ENCODE results near the gene ACRBP.

ACRBP gene

GRCh38 chr12:6635856-6636531 lies 11.2 kb downstream of the ACRBP start, which contains the start of gene LPAR5:
Gene LPAR5 (minus strand): TSS chr12:6635959. CDS start chr12:6621248, 14,711 bp downstream.
- H3F3A ChIP-seq (ENCODE audit: control insufficient read depth, insufficient read depth), result peaks cover 11% of the 10 kb centered on the region
- TF ChIP-seq, protein P1, sequence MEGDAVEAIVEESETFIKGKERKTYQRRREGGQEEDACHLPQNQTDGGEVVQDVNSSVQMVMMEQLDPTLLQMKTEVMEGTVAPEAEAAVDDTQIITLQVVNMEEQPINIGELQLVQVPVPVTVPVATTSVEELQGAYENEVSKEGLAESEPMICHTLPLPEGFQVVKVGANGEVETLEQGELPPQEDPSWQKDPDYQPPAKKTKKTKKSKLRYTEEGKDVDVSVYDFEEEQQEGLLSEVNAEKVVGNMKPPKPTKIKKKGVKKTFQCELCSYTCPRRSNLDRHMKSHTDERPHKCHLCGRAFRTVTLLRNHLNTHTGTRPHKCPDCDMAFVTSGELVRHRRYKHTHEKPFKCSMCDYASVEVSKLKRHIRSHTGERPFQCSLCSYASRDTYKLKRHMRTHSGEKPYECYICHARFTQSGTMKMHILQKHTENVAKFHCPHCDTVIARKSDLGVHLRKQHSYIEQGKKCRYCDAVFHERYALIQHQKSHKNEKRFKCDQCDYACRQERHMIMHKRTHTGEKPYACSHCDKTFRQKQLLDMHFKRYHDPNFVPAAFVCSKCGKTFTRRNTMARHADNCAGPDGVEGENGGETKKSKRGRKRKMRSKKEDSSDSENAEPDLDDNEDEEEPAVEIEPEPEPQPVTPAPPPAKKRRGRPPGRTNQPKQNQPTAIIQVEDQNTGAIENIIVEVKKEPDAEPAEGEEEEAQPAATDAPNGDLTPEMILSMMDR (IDR thresholded peaks at IDR 0.05; ENCODE audit: low read depth, low read length, poor library complexity, severe bottlenecking), result no peak
- TF ChIP-seq EZH2phosphoT487 (IDR thresholded peaks at IDR 0.05; ENCODE audit: borderline replicate concordance, low read length), result no peak
- peak within 1 kb of the TSS; percentile 98 for H3K4me2 ChIP-seq (ENCODE audit: low read length)
- peak within 1 kb of the TSS; percentile 76 for H3K4me3 ChIP-seq (ENCODE audit: low read length)
- peak within 1 kb of the TSS; percentile 95 for H3K27ac ChIP-seq (ENCODE audit: low read depth, low read length)
- H3K4me1 ChIP-seq (ENCODE audit: control insufficient read depth, low read length), result peaks cover 86% of the 10 kb centered on the region
- peaks cover 44% of the 10 kb centered on the region for H3K79me2 ChIP-seq (ENCODE audit: control insufficient read depth, low read length)
- no peaks in the 10 kb centered on the region for H4K20me1 ChIP-seq (ENCODE audit: control insufficient read depth, insufficient read depth, low read depth, low read length)
- H3K27me3 ChIP-seq (ENCODE audit: control insufficient read depth, low read length), result no peaks in the 10 kb centered on the region
- no peaks in the 10 kb centered on the region for H3K9me2 ChIP-seq (replicated peaks; ENCODE audit: control insufficient read depth, low read length)
- peaks cover 13% of the 10 kb centered on the region for H3K36me3 ChIP-seq (ENCODE audit: control insufficient read depth, low read length)
- H3K9me3 ChIP-seq (ENCODE audit: control insufficient read depth, insufficient read depth, low read length), result no peaks in the 10 kb centered on the region

- H3K27me3 ChIP-seq (ENCODE audit: control insufficient read depth, low read length), result no peaks in the 10 kb centered on the region
- peaks cover 11% of the 10 kb centered on the region for H3F3A ChIP-seq (ENCODE audit: control insufficient read depth, insufficient read depth)
- peaks cover 18% of the 10 kb centered on the region for H3K36me3 ChIP-seq (ENCODE audit: control insufficient read depth, low read length)
- H3K4me3 ChIP-seq (ENCODE audit: low read length), result peak overlapping the region; percentile 76
- peak overlapping the region; percentile 98 for H3K4me2 ChIP-seq (ENCODE audit: low read length)
- no peaks in the 10 kb centered on the region for H3K9me3 ChIP-seq (ENCODE audit: control insufficient read depth, insufficient read depth, low read length)
- H3K9me2 ChIP-seq (replicated peaks; ENCODE audit: control insufficient read depth, low read length), result no peaks in the 10 kb centered on the region
- H3K27ac ChIP-seq (ENCODE audit: low read depth, low read length), result peak overlapping the region; percentile 95
- TF ChIP-seq, protein P1 (IDR thresholded peaks at IDR 0.05; ENCODE audit: low read depth, low read length, poor library complexity, severe bottlenecking), result no peak
- TF ChIP-seq EZH2phosphoT487 (IDR thresholded peaks at IDR 0.05; ENCODE audit: borderline replicate concordance, low read length), result no peak
- peaks cover 49% of the 10 kb centered on the region for H3K79me2 ChIP-seq (ENCODE audit: control insufficient read depth, low read length)
- H3K4me1 ChIP-seq (ENCODE audit: control insufficient read depth, low read length), result peaks cover 92% of the 10 kb centered on the region
- H4K20me1 ChIP-seq (ENCODE audit: control insufficient read depth, insufficient read depth, low read depth, low read length), result no peaks in the 10 kb centered on the region
These were observed 11.8 kb downstream of the ACRBP start for GRCh38 chr12:6635375-6635855.

GRCh38 chr12:6632026-6632983 lies 14.9 kb downstream of the ACRBP start:
- H3K9me3 ChIP-seq (ENCODE audit: control insufficient read depth, insufficient read depth, low read length), result no peaks in the 10 kb centered on the region
- H4K20me1 ChIP-seq (ENCODE audit: control insufficient read depth, insufficient read depth, low read depth, low read length), result no peaks in the 10 kb centered on the region
- TF ChIP-seq, protein P1 (IDR thresholded peaks at IDR 0.05; ENCODE audit: low read depth, low read length, poor library complexity, severe bottlenecking), result no peak
- no peak for TF ChIP-seq EZH2phosphoT487 (IDR thresholded peaks at IDR 0.05; ENCODE audit: borderline replicate concordance, low read length)
- peak overlapping the region; percentile 98 for H3K4me2 ChIP-seq (ENCODE audit: low read length)
- H3K4me1 ChIP-seq (ENCODE audit: control insufficient read depth, low read length), result peaks cover 86% of the 10 kb centered on the region
- H3F3A ChIP-seq (ENCODE audit: control insufficient read depth, insufficient read depth), result peaks cover 13% of the 10 kb centered on the region
- peaks cover 18% of the 10 kb centered on the region for H3K36me3 ChIP-seq (ENCODE audit: control insufficient read depth, low read length)
- peak overlapping the region; percentile 95 for H3K27ac ChIP-seq (ENCODE audit: low read depth, low read length)
- H3K79me2 ChIP-seq (ENCODE audit: control insufficient read depth, low read length), result peaks cover 63% of the 10 kb centered on the region
- H3K4me3 ChIP-seq (ENCODE audit: low read length), result peak overlapping the region; percentile 76
- no peaks in the 10 kb centered on the region for H3K27me3 ChIP-seq (ENCODE audit: control insufficient read depth, low read length)
- no peaks in the 10 kb centered on the region for H3K9me2 ChIP-seq (replicated peaks; ENCODE audit: control insufficient read depth, low read length)

Measured in DOHH2 (cell line).